Embryonic facial prominence (tissue), 1 donor: ENCODE data around the gene MRPS27.

Source experiments
- DNase-seq: peaks from one replicate; pipeline ENCODE4 v3.0.0-alpha.2; 2016; ENCODE audit errors: extremely low spot score

MRPS27 gene

DNA sequence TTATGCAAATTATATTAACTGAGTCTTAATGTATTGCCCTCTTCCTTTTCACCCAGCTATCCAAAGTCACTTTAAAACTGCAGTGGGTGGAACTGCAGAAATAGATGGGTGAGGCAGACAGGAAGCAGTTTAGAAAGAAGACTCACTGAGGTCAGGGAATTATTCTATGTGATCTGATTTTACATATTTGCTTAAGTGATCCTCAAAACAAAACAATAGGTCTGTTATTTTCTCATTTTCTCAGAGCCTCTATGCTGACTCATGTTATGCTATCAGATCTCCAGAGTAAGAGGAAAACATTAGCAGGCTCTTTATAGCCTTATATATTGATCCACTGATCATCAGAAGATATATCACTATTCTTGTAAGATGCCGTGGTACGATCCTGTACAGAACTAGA is 63.5 kb downstream of the MRPS27 start:
- DNase-seq = no peak

DNA sequence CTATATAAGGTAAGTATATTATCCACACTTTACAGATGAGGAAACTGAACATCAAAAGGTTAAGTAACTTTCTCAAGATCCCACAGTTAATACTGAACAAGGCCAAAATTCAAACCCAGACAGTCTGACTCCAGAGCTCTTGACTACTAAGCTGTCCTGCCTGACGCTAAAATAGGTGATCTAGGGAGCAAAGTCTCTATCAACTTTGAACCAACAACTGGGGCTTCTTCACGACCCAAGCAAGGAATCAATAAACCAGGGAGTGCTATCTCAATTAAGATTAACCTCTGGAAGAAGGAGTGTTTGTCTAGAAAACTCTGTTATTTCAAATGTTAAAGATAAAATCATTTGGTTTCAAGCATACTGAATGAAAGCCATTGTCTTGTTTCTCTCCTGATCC is 64.4 kb downstream of the MRPS27 start:
- DNase-seq = no peak

DNA sequence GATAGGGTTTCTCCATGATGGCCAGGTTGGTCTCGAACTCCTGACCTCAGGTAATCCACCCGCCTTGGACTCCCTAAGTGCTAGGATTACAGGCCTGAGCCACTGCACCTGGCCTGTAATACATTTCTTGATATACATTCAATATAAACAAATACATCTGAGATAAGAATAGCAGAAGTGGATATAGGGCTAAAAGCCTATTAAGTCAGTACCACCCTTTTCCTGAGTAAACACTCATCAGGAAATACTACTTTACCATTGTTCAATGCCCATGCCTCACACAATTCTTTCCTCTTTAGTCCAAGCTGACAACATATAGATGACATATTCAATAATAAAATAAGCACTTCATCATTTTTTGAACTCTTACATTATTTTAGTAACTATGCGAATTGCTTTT is 64.8 kb downstream of the MRPS27 start:
- DNase-seq = no peak

DNA sequence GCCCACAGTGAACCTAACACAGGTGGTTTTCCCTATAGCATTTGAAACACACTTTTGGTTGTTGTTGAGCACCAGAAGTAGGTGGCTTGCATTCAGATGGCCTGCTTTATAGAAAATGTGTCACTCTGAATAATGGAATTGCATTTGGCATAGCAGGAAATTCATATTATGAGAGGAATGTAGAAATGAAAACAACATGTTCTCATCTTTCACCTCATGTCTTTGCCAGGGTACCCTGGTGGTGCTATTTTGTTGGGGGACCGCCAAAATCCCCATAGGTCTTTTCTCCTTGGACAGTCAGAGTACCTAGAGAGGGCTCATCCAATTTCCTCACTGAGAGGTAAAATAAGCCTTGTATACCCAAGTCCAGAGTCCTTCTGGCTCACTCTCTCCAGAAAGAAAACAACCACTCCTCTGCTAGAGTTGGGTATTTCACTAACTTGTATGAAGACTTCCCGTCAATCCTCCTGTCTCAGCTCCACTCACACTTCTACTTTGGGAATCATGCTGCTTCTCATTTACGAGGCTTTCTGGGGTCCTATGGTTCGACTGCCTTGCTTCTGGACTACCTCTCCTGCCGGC is 67.4 kb downstream of the MRPS27 start:
- no peak for DNase-seq

DNA sequence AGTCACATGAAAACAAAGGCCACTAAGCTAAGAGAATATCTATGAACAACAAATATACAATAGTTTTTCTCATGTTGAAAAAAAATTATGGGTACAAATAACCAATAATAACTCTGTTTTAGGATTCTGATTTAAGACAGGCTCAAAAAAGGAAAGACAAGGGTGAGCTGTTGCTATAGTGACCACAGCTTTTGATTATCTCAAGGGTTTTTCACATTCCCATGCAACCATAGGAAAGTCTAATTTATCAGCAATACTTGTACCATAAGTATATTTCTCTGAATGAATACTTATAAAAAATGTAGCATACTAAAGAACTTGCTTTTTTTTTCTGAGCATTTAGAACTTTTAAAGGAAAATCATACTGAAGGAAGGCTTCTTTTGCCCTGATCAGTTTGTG is 68.0 kb downstream of the MRPS27 start:
- DNase-seq = no peak

DNA sequence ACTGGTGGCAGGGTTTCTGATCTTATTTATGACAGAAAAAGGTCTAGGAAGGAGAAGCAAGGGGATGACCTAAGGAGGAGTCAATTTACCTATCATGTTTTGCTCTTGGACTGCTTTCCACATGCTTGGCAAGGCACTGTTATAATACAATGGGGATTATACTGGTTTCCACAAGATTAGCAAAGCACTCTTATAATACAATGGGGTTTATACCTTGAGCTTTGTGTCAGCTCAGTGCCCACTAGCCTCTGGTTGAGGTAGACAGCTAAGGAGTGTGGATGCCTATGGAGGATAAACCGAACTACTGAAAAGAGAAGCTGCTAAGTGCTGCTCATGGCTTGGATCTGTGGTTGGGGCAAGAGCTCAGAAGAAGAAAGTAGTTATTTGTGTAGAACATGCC is 68.7 kb downstream of the MRPS27 start:
- no peak for DNase-seq

DNA sequence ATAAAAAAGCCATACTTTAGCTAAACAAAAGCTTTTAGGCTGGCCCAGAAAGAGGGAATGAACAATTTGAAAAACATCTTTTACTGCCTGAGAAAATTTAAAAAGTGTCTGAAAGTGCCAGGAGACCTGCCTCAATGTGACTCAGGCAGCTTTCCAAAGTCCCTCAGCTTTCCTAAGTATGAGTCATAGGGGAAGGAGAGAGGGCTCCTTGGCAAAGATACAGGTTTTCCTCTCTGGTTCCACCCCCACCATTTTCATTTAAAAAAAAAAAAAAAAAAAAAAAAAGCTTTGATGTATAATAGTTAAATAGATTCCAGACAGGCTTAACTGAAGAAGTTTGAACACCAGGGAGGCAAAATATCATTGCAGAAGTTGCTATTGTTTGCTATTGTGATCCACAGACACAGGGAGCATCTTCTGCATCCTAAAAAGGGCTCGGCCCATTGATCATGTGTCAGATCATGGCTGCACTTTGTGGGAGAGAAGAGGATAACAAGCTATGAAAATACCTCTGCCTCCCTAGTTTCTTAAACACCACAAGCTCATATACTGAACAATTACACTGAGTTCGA is 71.5 kb downstream of the MRPS27 start:
- DNase-seq = no peak

DNA sequence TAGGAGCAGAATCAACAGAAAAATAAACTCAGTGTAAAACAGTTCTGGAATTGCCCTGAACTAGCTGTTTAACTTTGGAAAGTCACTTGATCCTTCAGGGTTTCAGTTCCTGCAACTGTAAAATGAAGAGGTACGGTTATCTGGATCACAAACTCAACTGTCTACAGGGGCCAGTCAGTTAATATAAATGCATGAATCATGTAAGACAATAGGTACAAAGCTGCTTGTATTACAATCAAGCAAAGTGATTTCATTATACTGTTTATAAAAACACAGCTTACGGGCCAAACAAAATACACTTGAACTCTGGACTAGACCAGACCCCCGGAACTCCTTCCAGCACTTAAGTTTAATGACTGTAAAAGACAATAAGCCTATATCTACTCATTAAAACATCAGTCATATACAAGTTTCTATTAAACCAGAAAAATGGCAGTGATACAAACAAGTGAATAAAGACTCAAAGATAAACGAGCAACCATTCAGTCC is 73.0 kb downstream of the MRPS27 start:
- no peak for DNase-seq

DNA sequence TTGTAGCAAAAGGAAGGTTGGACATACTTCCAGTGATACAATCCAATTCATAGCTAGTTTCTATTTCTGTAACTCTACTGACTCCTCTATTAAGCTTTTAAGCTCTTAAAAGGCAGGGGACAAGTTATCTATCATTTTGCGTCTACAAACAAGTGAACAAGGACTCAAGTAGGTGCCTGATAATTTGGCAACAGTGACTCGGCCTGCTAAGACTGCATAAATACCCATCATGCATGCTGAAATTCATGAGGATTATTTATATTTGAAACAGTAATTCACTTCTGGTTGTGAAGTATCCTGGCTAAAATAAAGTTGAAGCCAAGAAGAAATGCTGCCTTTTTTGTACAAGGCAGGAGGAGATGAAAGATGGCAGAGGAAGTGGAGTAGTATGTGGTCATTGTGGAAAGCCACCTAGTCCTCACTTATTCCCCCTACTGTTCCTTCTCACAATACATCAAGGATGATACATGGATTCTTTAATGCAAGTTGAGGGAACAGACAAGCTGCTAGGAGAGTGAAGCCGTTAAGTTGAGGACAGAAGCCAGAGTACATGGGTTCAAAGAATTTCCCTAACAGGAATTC is 74.0 kb downstream of the MRPS27 start:
- no peak for DNase-seq

DNA sequence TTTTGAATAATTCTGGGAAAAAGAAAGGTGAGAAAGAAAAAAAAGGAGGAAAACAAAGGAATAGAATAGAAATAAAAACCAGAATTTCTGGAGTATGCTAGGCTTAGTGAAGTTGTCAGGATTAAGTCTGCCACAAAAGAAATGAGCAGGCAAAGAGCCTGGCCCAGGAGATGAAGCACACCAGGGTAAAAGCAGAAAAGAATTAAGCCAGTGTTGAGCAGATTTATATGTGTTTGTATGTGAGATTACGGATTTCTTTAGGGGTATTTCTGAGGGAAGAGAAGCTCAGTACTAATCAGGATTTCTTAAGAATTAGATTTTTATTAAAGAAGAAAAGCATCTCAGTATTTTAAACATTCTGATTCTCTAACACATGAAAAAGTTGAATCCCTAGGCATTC is 74.5 kb downstream of the MRPS27 start:
- no peak for DNase-seq

DNA sequence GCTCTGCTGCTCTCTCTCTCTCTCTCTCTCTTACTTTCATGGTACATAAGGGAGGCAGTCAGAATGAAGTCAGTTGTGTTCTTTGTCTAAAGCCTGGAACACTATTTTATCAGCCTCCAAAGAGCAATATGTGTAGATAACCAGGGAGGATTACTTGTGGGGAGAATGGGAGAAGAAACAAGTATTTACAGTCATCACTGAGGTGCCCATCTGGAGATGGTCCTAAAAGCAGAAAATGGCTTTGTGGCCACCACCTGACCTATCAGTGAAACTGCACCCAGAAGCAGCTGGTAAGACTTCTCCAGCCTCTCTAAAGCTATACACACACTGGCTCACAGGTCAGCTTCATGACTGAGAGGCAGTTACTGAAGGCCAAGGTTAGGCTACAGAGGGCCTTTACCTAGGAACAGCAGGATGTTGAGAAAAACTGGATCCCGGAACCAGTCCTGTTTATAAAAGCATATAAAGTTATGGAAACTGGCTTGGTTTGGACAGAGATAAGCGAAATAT is 75.1 kb downstream of the MRPS27 start:
- DNase-seq = no peak

DNA sequence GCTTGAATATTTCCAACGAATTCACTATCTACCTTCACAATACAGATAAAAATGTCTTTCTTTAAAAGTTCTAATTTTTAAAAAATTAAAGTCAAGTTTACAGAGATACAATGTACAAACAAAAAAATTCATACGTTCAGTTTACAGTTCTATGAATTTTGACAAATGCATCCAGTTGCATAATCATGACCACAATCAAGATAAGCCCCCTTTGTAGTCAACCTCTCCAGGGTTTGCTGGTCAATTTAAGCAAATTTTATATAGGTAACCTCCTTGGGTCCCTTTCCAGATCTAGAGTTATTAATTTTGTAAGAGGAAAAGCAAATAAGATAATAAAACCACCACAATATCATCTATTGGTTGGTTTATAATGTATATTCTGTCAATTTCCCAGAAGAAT is 76.3 kb downstream of the MRPS27 start:
- DNase-seq = no peak

DNA sequence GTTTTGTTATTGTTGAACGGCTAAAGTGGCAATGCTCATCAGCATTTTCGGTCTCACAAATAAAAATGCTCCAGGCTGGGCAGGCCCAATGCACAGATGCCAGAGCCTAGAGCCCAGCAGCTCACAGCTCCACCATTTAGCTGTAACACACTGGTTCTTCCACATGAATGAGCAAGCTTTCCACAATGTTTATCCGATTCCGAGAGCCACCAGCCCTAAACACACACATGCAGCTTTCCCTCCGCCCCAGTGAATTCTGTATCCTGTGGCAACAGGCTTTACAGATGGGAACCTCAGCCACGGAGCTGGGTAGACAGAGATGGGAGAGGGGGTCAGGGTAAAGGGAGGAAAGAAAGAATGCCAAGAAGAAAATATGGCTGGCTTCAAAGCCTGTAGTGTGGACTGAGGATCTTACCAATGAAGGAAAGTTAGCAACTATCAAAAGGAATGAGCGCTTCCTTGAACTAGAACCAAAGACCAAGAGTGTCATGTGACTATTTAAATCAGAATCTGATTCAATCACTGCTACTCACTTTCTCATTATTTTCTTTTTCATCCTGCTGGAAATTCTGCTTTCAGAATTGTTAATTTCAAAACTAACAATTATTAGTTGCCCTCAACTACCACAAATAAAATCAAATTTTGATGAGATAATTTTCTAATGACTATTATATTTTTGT is 77.1 kb downstream of the MRPS27 start:
- DNase-seq = no peak

DNA sequence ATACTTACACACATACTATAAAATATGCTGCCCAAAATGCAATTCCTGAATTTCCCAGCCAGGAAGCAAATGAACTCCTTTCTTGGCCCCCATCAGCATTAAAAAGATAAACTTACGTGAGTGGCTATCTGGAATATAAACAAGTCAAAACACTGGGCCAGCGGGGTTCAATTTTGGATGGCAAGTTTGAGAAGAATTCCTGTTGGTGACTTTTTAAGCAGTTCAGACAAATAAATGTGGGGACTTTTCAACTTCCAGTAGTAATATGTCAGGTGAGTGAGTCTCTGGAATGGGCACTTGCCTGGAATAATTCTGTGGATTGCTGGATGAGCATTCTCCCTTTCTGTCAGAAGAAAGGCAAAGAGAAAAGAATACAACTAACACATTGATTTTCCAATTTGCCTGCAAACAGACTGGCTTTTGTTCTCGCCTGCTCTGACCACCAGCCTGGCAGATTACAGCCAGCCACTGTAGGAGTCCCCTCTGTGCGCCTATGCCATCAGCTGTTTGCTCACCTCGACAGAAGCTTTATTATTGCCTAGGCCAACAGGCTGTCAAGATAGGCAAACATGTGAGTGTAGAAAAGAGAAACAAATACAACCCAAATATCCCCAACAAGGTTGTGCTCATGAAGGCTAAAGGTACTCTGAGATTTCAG is 78.6 kb downstream of the MRPS27 start:
- DNase-seq = no peak

DNA sequence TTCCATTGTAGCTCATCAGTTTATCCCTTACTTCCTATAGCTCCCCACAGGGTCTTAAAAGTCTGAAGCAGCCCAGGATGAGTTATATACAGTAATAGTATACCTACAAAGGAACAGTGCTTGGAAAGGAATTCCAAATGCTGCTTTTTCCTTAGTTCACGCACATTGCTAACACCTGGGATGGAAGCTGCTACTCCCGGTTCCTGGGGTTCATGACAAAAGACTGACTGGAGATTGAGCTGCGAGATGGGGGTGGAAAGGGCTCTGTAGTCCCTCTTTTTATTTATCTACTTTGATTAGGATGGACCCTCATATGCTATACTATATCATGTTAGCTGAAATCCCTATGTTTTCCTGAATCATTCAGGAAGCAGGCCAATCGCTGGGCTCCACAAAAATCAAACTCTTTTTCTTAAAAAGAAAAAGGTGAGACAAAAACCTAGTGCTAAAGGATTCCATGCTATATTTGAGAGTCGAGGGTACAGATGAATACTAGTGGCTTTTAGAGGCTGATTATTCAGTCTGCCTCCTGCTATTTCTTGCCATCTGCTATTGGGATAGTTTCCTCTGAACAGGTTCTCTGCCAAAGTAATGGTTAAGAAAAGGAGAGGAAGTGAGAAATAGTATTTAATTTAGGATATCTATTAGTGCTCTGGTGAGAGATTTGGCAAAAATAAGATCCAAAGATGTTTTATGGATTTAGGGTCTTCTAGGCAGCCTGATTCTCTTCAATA is 81.2 kb downstream of the MRPS27 start:
- DNase-seq = no peak

DNA sequence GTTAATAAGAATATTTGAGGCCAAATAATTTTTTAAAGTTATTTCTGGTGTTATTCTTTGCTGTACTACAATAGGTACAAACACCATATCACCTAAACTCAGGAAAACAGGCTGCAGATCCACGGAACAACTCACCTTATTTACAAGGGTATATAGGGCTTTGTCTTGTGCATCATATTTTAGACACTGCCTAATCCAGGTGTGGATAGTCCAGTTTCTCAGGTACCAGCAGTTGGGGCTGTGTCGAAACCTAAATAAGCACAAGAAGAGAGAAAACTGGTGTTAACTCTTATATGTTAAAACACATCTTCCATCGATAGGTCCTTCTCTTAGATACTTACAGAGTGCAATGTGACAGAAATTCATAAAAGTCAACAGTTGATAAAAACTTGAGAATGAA is 82.2 kb downstream of the MRPS27 start:
- DNase-seq = no peak

DNA sequence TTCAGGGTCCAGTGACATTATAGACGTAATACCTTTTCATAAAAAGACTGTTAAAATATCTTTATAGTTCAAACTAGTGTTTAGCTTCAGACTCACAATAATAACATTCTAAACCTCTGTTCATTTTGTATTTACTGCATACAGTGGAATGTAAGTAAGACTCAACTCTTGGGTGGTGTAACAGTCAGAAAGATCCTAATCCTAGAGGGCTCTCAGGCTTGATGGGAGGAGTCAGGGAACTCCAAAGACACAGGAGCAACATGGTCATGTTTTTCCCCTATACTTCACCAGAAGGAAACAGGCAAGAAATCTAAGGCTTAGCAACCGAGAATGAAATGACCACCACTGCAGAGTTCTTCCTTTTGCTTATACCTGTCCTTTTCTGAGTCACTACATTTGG is 82.6 kb downstream of the MRPS27 start:
- no peak for DNase-seq

DNA sequence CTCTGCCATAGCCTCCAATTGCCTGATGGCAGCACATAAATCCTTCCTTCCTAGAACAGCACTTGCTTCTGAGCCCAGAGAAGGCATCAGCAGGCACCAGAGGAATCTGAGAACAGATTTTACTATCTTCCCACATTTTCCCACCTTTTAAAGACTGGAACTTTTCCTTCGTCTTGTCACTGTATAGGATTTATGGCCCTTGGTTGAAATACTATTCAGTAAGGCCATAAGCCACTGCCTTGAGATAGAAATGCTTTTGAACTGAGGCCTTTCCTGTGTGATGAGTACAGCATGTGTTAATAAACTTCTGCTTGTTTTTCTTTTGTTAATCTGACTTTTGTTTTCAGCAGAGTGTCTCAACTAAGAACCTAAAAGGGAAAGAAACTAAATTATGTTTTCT is 84.3 kb downstream of the MRPS27 start:
- DNase-seq = no peak

DNA sequence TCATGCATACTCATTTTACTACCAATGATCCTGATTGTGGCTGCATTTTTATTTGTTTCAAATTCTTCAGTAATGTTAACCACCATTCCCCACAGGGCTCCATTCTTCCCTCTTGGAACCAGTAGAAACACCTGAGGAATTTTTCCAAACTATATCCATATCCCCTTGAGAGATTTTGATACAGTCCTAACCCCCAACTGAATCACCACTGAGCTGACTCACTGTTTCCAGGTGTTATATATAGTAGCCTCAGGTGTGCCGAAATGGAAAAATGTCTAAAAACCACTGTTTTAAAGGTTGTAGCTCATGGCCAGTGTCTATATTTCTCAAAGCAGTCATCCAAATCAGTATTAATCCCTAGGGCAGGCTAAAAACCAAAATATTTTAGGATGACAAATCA is 85.2 kb downstream of the MRPS27 start:
- no peak for DNase-seq

DNA sequence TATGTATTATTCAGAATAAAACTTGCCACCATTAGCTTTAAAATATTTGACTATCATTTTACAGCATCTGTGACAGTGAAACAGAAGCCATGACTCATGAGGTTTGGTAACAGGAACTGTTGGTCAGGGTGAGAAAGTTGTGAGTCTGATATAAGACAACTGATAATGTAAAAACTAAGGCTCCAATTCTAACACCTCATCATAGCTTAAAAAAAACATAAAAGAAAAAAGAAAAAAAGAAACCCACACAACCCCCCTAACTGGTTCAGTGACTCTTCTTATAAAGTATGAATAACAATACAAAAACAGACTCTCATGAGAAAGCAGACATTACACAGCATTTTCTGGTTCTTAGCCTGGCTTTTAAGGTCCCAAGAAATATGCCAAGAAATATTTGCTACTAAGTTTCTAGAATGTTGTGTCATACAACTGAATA is 85.8 kb downstream of the MRPS27 start:
- no peak for DNase-seq

DNA sequence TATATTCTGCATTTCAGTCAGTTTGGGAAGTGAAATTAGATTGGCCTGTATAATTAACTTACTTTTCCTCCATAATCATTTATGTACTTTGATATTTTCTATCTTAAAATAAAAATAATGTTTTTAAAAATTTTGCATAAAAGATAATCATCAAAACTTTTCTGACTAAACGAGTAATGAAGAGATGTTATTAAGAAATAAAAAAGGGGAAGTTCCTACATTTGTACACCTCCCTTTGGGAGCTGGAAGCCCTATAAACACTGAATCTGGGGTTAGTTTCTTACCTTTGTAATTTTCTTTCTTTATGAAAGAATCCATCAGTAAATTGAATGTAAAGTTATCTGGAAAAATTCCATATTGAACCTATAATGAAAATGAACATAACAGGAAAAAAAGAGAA is 86.2 kb downstream of the MRPS27 start:
- DNase-seq = no peak

DNA sequence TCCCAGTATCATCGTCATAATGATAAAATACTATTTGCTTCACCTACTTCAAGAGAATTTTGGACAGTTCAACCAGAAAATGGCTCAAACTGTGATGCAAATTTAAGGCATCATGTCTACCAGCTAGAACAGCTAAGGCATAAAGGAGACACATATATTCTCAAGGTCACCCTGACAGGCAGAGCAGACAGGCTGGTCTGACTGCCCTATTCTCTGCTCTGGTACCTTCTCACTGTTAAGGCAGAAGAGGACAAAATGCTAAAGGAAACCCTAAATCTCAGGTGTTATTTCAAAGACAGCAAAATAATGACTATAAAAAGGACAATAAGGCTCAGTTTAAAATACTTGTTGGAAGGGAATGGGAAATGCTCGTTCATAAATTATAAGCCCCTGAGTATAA is 87.2 kb downstream of the MRPS27 start:
- DNase-seq = no peak
